Panc1 (cell line): ENCODE data around the gene ITGAV. TPM values are rescaled to one million over a fixed set of nuclear protein-coding genes. Genes with fewer than 3 reads are reported as not detected.

ENCODE experiments used
- ATAC-seq: fragments of 200-7000 bp; cut with Tn5 transposase; 2 replicates; pipeline ENCODE4 v1.9.1; 2020; ENCODE audit warnings: mild to moderate bottlenecking, moderate library complexity
- BruUV-seq: library from RNA; stranded (reverse); fragments of 400-500 nt; replicated peaks from 2 replicates; lab custom pipeline; 2021; lab: Mats Ljungman, UMichigan
- CTCF ChIA-PET: fragments of 300-600 bp; sonication (Branson Sonifier 250); formaldehyde crosslinking; loops from one replicate; lab custom pipeline; 2022; ENCODE audit warnings: antibody characterized with exemption; lab: Charles Lee
- POLR2A ChIA-PET: fragments of 300-600 bp; sonication (Branson Sonifier 250); formaldehyde crosslinking; loops from one replicate; lab custom pipeline; 2022; ENCODE audit warnings: antibody characterized with exemption; lab: Charles Lee
- DNase-seq: peaks from one replicate; pipeline ENCODE4 v3.0.0-alpha.2; 2010; ENCODE audit warnings: low read depth, low spot score
- H3K27ac ChIP-seq: 2 replicates; pipeline ENCODE4 v1.5.1; 2011; ENCODE audit warnings: mild to moderate bottlenecking, low read length, inconsistent platforms
- H3K27me3 ChIP-seq: fragments of 200-500 bp; sonication (Bioruptor generic); 2 replicates; pipeline ENCODE4 v1.6.0; 2014; ENCODE audit warnings: low read length, inconsistent platforms; ENCODE audit not compliant: control insufficient read depth, insufficient read depth
- H3K36me3 ChIP-seq: fragments of 200-500 bp; sonication (Bioruptor generic); 2 replicates; pipeline ENCODE4 v1.5.1; 2014; ENCODE audit warnings: inconsistent platforms, mild to moderate bottlenecking, low read length, moderate library complexity; ENCODE audit not compliant: control insufficient read depth, insufficient read depth
- H3K4me1 ChIP-seq: 2 replicates; pipeline ENCODE4 v1.5.1; 2011; ENCODE audit warnings: inconsistent platforms, mild to moderate bottlenecking, low read length, moderate library complexity; ENCODE audit not compliant: control insufficient read depth, insufficient read depth
- H3K4me3 ChIP-seq, 2 experiments: 2 replicates each; pipeline ENCODE4 v1.5.1; 2011 to 2012; ENCODE audit warnings: low read depth in 2 of 2, low read length in 2 of 2, mild to moderate bottlenecking in 2 of 2, inconsistent platforms in 1 of 2, moderate library complexity in 1 of 2
- H3K9me3 ChIP-seq: fragments of 200-500 bp; sonication (Bioruptor generic); 2 replicates; pipeline ENCODE4 v1.5.1; 2014; ENCODE audit warnings: low read depth, mild to moderate bottlenecking, inconsistent platforms, low read length, moderate library complexity; ENCODE audit not compliant: control insufficient read depth, insufficient read depth
- POLR2AphosphoS5 ChIP-seq: IDR thresholded peaks from 2 replicates; pipeline ENCODE4 v1.6.1; 2012; ENCODE audit warnings: mild to moderate bottlenecking, low read depth, low read length, moderate library complexity
- SIN3A ChIP-seq: IDR thresholded peaks from 2 replicates; pipeline ENCODE4 v1.6.1; 2012; ENCODE audit warnings: low read depth, mild to moderate bottlenecking, low read length, moderate library complexity, borderline replicate concordance; ENCODE audit not compliant: insufficient read depth
- TCF7L2 ChIP-seq: IDR thresholded peaks from 2 replicates; pipeline ENCODE4 v1.6.1; 2011; ENCODE audit warnings: mild to moderate bottlenecking, low read depth, low read length, inconsistent platforms
- in situ Hi-C: cut with HindIII; loops from 2 replicates; pipeline ENCODE4 v1.10.0; 2016; ENCODE audit warnings: low sequenced_read_pairs, low pct_unique_long_range_greater_than_20kb
- intact Hi-C: fragments of 100-400 bp; cut with micrococcal nuclease; formaldehyde crosslinking; loops from one replicate; pipeline ENCODE4 v1.10.0; 2022; ENCODE audit not compliant: unreplicated experiment
- total RNA-seq: library from RNA; stranded (reverse); gene quantifications from one replicate; pipeline ENCODE4 v1.2.1, GENCODE V29; 2021; ENCODE audit not compliant: unreplicated experiment
- TF ChIP-seq, protein P1 (sequence below), 2 experiments: IDR thresholded peaks; 2 replicates each; pipeline ENCODE4 v1.6.1; 2011 to 2012; ENCODE audit warnings: low read depth in 2 of 2, control low read depth in 1 of 2, low read length in 1 of 2, mild to moderate bottlenecking in 1 of 2, moderate library complexity in 1 of 2; ENCODE audit not compliant: insufficient read depth in 1 of 2
- TF ChIP-seq, protein P2 (sequence below): fragments of 450-650 bp; IDR thresholded peaks from 2 replicates; pipeline ENCODE4 v1.5.1; 2017; ENCODE audit warnings: mild to moderate bottlenecking

ITGAV gene
- total RNA-seq, 1 experiment from 2014 or later, result 218 TPM

DNA sequence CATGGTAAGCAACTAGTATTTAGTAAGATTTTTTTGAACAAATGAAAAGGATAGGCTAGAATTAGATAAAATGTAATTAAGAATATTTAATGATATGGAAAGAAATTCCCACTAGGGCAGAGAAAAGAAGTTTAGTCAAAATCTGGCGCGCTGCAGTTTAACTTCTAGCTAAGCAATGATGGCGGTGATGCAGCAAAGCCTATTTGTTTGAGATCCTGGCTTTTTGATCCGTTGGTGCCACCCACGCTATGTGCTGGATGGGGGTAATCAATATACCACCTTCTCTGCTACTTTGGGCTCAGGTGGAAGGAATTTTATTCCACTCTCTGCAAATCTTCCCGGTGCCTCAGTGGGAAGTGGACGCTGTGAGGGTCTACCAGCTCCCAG lies 103.6 kb downstream of the ITGAV start:
- H3K27me3 ChIP-seq, result no peaks in the 10 kb centered on the region
- TF ChIP-seq TCF7L2, result no peak
- TF ChIP-seq, protein P1, sequence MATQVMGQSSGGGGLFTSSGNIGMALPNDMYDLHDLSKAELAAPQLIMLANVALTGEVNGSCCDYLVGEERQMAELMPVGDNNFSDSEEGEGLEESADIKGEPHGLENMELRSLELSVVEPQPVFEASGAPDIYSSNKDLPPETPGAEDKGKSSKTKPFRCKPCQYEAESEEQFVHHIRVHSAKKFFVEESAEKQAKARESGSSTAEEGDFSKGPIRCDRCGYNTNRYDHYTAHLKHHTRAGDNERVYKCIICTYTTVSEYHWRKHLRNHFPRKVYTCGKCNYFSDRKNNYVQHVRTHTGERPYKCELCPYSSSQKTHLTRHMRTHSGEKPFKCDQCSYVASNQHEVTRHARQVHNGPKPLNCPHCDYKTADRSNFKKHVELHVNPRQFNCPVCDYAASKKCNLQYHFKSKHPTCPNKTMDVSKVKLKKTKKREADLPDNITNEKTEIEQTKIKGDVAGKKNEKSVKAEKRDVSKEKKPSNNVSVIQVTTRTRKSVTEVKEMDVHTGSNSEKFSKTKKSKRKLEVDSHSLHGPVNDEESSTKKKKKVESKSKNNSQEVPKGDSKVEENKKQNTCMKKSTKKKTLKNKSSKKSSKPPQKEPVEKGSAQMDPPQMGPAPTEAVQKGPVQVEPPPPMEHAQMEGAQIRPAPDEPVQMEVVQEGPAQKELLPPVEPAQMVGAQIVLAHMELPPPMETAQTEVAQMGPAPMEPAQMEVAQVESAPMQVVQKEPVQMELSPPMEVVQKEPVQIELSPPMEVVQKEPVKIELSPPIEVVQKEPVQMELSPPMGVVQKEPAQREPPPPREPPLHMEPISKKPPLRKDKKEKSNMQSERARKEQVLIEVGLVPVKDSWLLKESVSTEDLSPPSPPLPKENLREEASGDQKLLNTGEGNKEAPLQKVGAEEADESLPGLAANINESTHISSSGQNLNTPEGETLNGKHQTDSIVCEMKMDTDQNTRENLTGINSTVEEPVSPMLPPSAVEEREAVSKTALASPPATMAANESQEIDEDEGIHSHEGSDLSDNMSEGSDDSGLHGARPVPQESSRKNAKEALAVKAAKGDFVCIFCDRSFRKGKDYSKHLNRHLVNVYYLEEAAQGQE (IDR thresholded peaks at IDR 0.05; ENCODE audit: insufficient read depth in 1 of 2, low read depth in 2 of 2, low read length in 1 of 2), result no peak
- no peak for TF ChIP-seq SIN3A
- TF ChIP-seq, protein P2, sequence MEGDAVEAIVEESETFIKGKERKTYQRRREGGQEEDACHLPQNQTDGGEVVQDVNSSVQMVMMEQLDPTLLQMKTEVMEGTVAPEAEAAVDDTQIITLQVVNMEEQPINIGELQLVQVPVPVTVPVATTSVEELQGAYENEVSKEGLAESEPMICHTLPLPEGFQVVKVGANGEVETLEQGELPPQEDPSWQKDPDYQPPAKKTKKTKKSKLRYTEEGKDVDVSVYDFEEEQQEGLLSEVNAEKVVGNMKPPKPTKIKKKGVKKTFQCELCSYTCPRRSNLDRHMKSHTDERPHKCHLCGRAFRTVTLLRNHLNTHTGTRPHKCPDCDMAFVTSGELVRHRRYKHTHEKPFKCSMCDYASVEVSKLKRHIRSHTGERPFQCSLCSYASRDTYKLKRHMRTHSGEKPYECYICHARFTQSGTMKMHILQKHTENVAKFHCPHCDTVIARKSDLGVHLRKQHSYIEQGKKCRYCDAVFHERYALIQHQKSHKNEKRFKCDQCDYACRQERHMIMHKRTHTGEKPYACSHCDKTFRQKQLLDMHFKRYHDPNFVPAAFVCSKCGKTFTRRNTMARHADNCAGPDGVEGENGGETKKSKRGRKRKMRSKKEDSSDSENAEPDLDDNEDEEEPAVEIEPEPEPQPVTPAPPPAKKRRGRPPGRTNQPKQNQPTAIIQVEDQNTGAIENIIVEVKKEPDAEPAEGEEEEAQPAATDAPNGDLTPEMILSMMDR, result no peak
- TF ChIP-seq POLR2AphosphoS5, result no peak
- ChIA-PET POLR2A (interaction anchor here (0.7 kb wide), 1 partner anchor 126 kb away, joined by 7 read pairs; no protein-coding TSS in a partner anchor), CTCF (interaction anchor here (0.7 kb wide), 1 partner anchor 48 kb away, joined by 3 read pairs; no protein-coding TSS in a partner anchor)
- in situ Hi-C loops (no loop called here), intact Hi-C loops (no loop called here)
- ATAC-seq (no peak), DNase-seq (no peak)
- peak overlapping the region; percentile 65 to 83 for H3K4me3 ChIP-seq
- peaks cover 2% of the 10 kb centered on the region; the same call in 1 of the 2 replicates for H3K9me3 ChIP-seq
- H3K27ac ChIP-seq, result peak overlapping the region; percentile 84
- H3K36me3 ChIP-seq, result no peaks in the 10 kb centered on the region
- BruUV-seq, result no TSS peak
- H3K4me1 ChIP-seq, result peaks cover 21% of the 10 kb centered on the region

- no peaks in the 10 kb centered on the region for H3K36me3 ChIP-seq
- in situ Hi-C loops, result no loop called here
- DNase-seq (no peak), ATAC-seq (no peak)
- peak overlapping the region; percentile 72; the same call in 1 of the 2 replicates for H3K27ac ChIP-seq
- no peaks in the 10 kb centered on the region for H3K9me3 ChIP-seq
- CTCF ChIA-PET, result no interaction called here
- H3K4me3 ChIP-seq, result peak overlapping the region; percentile 65 to 83
- POLR2A ChIA-PET, result no interaction called here
- no peaks in the 10 kb centered on the region for H3K27me3 ChIP-seq
- H3K4me1 ChIP-seq, result peaks cover 21% of the 10 kb centered on the region
- TSS peak; percentile 62 for BruUV-seq
- TF ChIP-seq SIN3A (no peak), POLR2AphosphoS5 (no peak), TCF7L2 (no peak)
- TF ChIP-seq, protein P1 (IDR thresholded peaks at IDR 0.05; ENCODE audit: insufficient read depth in 1 of 2, low read depth in 2 of 2, low read length in 1 of 2), result no peak
- TF ChIP-seq, protein P2, result no peak
- intact Hi-C loops, result no loop called here
Measured at GRCh38 chr2:186695081-186695756, 105.4 kb downstream of the ITGAV start.
